Measurements from ENCODE around the gene EGFL7.
"Not testable (repeated sequence)": the region's sequence is repeated elsewhere in the genome, so short reads cannot be mapped to it uniquely, and the experiment has no call there.

GRCh38 chr9:136711219-136711648 is 48.5 kb downstream of the EGFL7 start:
- TF ChIP-seq CTCF (conservative IDR thresholded peaks at IDR 0.05); EZH2 (IDR thresholded peaks at IDR 0.05; ENCODE audit: low read depth): not testable (repeated sequence)
